LHCN-M2 (cell line): ENCODE measurements around the gene PRKN. TPM values are rescaled to one million over a fixed set of nuclear protein-coding genes. Genes with fewer than 3 reads are reported as not detected.
A peak's percentile ranks its signal among the peaks of the same experiment; 100 is the strongest.

Source experiments
- DNase-seq: peaks from one replicate; pipeline ENCODE4 v3.0.0-alpha.2; 2012; ENCODE audit warnings: low read depth
- total RNA-seq: library from RNA; depleted of rRNA; stranded (reverse); fragments of >200 nt; gene quantifications from 2 replicates; pipeline ENCODE4 v1.2.3, GENCODE V29; 2014

PRKN gene
- total RNA-seq, 1 experiment from 2014 or later: 2.4 TPM

GRCh38 chr6:161403717-161404116 lies 1323.8 kb downstream of the PRKN start:
- no peak for DNase-seq

DNA sequence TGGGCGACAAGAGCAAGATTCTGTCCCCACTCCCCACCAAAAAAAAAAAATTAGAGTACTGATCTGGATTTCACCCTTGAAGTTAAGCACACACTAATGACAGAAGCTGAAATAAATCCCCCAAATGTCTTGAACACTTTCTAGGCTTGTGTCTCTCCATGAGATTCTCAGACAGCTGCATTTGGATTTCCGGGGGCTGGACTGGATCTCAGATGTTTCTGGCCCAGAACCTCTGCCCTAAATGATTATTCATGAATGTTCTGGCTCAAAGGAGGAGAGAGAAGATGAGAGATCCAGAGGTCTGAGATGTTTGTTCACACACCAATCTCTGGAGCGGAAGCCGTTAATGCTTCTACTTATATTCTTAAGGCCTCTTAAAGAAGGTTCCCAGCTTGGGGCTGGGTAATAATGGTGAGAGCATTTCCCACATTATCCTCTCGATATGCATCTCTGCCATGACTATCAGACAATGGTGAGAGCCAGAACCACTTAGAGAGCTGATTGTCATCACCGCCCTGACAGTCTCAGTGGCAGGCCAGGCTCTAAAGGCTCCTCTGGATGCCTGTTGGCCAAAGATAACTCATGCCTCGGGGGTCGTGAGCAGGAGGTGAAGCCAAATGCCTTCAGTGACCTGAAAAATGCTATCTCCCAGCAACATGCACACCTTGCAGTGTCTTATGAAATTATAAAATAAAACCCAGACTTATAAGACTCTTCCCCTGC lies 1325.8 kb downstream of the PRKN start:
- no peak for DNase-seq

DNA sequence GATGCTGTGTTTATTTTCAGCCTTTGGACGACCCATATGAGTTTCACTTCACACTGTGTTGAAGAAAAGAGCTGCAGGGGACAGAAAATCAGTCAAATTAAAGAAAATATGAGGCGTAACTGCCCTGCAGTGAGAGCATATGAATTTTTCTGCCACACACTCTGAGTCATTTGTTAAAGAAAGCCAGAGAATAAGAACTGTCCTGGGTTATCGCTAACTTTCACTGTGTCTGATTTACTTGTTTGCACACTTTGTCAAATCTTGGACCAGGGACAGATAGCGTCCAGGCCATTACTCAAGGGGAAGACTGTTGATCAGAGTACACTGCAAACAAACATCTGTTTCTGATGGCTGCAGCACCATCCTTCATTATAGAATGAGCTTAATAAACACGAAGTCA lies 1326.9 kb downstream of the PRKN start:
- DNase-seq: no peak

DNA sequence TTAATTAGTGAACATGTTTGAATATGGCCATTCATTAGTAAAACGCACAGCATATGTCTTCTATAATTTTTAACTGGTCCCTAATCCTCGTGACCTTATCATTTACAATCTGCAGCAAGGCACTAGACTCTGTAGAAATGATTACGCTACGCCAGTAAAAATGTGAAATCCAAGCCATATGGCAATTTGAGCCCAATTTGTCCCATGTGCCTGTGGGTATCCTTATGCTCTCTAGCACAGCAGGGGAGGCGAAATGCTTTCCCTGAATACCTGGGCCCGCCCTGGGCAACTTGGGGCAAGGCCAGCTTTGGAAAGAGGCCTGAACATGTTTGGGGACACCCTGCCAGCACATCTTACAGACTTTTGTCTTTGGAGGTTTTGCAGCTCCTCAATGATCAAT lies 1331.0 kb downstream of the PRKN start:
- no peak for DNase-seq

DNA sequence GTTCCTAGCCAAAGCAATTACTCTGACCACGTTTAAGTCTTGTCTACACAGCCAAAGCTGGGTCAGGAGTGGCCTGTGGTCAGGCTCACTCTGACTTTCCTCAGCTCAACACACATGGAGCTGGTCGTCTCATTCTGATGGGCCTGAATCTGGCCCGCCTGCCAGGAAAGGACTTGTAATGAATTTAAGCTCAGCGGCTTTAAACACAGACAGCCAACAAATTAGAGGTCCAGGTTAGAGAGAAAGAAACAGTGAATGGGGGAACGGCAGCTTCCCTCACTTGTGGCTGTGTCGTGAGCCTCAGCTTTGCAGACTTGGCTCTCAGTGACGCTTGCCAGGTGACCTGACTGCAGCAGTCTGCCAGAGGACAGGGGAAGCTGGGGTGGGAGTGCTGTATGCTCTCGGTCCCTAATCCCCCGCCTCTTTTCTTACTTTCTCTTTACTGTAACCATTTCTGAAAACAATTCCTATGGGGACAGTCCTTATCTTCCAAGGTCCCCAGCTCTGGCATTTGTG lies 1331.8 kb downstream of the PRKN start:
- DNase-seq: no peak

DNA sequence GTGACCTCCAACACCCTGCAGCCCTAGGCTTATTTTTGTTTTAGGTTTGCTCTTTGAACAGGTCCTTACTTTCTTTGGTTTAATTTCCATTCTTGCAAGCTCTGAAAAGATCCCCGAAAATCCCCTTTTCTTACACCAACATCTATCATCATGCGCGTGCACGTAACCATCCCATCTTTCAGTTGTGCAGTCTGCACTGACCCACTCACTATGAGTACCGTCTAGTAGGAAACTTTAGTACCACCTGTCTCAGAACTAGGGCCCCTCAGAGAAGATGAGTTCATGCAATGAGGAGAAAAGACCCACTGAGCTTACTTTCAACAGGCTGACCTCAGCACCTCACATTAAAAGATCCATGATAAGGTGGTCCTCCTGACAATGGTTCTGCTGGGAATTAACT lies 1333.1 kb downstream of the PRKN start:
- no peak for DNase-seq

DNA sequence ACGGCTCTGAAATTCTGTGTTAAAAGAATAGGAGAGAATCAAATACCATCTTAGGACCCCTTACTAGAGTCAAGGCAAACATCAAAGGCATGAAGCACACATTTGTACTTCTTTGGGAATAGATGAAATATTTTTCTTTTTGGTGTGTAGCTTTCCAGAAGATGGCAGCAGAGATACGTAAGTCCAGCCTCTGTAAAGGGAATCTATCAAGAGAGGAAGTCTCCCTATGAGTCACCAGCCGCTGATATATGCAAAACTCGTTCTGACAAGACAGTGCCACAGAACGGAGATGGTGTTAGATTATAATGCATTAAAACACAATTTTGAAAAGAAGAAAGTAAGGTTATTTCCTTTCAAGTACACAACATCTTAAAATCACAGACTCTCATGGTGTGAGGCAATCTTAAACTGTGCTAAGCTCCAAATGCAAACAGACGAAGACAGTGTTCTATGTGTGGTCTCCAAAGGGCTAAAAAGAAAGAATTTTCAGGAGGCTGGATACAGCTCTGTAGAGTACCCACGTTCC lies 1333.7 kb downstream of the PRKN start:
- DNase-seq: peak; percentile 90

- no peak for DNase-seq
Observed at GRCh38 chr6:161393292-161393691, 1334.3 kb downstream of the PRKN start.

DNA sequence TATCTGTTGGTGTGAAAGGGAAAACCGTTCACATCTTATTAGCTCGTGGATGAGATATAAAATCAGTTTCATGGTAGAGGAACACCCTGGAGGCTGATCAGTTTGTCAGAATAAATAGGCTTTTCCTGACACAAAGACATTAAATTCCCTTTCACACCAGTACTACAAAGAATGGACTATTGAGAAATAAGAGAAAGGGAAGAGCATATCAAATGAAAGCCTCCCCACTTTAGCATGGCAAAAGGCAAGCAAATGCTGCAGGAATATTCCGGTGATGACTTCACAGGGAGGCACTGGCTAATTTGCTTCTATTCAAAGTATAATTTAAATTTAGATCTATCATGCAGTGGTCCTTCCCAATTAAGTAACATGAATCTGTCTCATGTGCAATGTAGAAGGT lies 1337.8 kb downstream of the PRKN start:
- DNase-seq: no peak

DNA sequence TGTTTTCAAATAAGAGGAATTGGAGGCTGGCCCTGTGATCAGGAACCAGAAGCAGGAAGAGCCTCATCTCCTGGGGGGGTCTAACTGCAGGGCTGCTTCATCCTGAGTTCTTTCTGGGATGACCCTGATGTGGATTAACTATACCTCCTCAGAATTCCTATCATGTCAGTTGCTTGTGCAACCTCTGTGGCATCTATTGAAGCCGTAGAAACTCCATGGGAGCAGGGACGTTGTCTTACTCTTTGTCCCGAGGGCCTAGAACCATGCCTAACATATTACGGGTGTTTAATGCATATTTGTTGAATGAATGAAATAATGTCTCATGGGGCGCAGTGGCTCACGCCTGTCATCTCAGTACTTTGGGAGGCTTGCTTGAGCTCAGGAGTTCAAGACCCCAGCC lies 1343.6 kb downstream of the PRKN start:
- no peak for DNase-seq

- DNase-seq: no peak
Observed at GRCh38 chr6:161379834-161380582, 1347.6 kb downstream of the PRKN start.

DNA sequence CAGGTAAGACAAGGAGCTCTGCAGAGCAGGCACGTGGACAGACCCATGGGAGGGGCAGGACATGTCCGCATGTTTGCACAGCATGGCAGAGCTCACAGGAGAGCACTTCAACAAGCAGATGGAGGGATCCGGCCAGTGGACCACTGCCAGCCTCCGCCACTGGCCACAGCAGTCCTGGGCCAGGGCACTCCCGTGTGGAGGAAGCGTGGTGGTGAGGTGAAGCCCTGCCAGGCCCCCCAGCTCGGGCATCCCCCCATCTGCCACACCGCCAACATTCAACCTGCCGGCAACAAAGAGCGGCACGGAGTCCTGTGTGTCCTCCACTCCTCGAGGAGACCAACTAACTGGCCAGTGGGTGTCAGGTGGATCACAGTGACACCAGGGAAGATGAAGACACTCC lies 1349.5 kb downstream of the PRKN start:
- no peak for DNase-seq

GRCh38 chr6:161377116-161377515 lies 1350.5 kb downstream of the PRKN start:
- DNase-seq: no peak

- no peak for DNase-seq
Observed at GRCh38 chr6:161376367-161376766, 1351.2 kb downstream of the PRKN start.

DNA sequence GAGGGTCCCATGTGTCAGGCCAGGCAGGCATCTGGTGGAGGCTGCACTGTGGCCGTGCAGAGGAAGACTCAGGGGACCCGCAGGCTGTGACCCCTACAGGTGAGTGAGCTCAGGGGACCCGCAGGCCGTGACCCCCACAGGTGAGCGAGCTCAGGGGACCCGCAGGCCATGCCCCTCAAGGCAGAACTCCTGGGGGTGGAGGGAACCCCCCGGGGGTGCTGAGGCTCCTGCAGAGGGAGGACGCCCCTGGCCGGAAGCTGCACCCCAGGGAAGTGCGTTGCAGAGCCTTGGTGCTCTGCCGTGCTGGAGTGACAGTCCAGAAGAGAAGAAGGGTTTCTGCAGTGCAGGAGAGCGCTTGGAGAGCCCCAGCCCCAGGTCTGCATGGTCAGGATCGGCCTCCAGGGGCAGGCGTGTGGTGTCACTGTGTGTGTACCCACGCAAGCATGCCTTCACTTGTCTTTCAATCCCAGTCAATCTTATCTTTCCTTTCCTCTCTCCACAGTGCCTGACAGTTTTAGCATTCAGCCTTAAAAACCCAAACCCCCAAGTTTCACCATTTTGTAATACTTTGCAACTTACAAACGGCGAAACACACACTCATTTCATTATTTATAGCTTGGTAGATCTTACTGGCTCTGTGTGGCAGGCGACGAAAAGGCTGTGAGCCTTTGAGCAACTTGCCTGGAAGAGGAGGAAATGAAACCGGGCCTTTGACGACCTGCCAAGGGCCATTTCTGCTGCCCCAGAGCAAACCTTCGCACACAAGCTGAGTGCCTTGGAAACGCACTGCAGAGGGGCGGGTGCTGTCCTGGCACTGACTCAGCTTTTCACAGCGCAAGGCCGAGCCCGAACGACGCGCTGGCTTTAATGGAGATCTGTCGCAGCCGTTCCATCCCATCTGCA lies 1352.3 kb downstream of the PRKN start:
- no peak for DNase-seq

DNA sequence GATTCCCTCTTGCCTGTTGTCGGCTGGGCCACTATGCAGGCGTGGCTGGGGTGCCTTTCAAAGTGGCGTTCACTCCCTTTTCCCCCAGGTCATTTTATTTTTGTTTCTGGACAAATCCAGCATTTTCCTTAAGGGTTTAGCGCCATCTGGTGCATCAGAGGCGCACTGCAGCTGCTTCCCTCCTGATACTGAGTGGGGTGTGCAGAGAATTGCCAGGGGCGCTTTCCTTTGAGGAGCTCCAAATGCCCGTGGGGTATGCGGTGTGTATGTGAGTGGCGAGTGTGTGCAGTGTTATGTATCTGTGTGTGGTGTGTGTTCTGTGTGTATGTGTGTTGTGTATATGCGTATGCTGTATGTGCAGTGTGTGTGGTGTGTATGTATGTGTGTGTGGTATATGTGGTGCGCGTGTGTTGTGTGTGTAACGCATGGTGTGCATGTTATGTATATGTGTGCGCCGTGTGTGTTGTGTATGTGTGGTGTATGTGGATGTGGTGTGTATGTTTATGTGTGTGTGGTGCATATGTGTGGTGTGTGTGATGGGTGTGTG lies 1353.6 kb downstream of the PRKN start:
- DNase-seq: peak; percentile 55

DNA sequence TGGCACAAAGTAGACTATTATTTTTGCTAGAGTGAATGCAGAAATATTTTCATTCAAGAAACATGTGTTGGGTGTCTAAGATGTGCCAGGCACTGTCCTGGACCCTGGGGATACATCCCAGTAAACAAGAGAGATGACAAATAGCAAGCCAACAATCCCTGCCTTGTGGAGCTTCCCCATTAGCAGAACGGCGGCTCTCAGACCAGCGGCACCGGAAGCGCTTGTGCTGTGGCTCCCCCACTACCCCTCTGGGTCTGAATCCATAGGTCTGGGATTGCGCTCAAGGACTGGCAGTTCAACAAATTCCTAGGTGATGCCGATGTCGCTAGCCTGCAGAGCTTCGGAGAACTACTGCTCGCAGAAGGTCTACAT lies 1355.2 kb downstream of the PRKN start:
- no peak for DNase-seq

DNA sequence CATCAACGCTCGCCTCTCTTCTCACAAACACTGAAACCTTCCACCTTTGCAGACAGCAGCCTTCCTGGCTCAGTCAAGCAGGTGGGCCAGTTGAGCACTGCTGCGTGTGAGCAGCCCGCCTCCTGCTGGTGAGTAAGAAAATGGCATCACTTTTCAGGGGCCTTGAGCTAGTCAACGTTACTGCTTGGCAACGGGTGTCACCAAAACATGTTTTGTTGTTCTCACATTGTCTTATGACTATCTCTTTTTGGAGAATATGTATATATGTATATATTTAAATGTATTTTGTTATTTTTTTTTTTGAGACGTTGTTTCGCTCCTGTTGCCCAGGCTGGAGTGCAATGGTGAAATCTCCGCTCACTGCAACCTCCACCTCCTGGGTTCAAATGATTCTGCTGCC lies 1356.7 kb downstream of the PRKN start:
- DNase-seq: peak; percentile 60

GRCh38 chr6:161369339-161369738 lies 1358.2 kb downstream of the PRKN start:
- peak; percentile 90 for DNase-seq

DNA sequence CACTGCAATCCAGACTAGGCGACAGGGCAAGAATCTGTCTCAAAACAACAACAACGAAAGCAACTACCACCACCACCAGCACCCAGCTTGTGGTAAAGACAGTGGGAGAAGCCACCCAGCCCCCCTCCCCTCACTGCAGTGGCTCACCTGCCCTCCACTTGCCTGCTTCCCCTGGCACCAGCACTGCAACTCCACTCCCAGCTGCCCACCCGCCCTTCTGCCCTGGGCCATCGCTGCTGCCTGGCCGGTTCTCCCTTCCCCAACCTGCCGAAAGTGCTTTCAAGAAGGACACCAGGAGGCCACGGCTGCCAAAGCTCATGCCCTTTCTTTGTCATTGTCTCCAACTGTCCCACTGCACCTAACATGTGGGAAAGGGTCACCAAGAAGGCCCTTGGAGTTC lies 1359.1 kb downstream of the PRKN start:
- DNase-seq: no peak

- DNase-seq: no peak
Observed at GRCh38 chr6:161367472-161367871, 1360.1 kb downstream of the PRKN start.
